ENCODE data around the gene TXNL4A. TPM values are rescaled to one million over a fixed set of nuclear protein-coding genes. Genes with fewer than 3 reads are reported as not detected.

TXNL4A gene
- total and polyA plus RNA-seq, 2 donors (not counting 1 experiment from before 2014, with no cell fraction given) = 38.9 to 67.8 TPM

GRCh38 chr18:79988071-79988450 lies 302 bp downstream of the TXNL4A start:
- H3K36me3 ChIP-seq (replicated peaks in 1 of 2; ENCODE audit: control extremely low read depth in 1 of 2, control insufficient read depth in 1 of 2, extremely low read depth in 1 of 2, insufficient read depth in 2 of 2, low read length in 1 of 2) = peaks cover 0 to 19% of the 10 kb centered on the region in 2 experiments
- H4K20me1 ChIP-seq (ENCODE audit: control insufficient read depth, insufficient read depth, low read length, poor library complexity, severe bottlenecking) = peaks cover 47% of the 10 kb centered on the region
- no peaks in the 10 kb centered on the region for H3K27me3 Mint-ChIP-seq
- peaks cover 36% of the 10 kb centered on the region for H3K4me1 Mint-ChIP-seq
- peaks cover 53% of the 10 kb centered on the region for H3K79me2 ChIP-seq (ENCODE audit: control insufficient read depth, insufficient read depth, low read length)
- peak overlapping the region; percentile 94 for H2AFZ ChIP-seq (ENCODE audit: insufficient read depth, low read depth, low read length, poor library complexity, severe bottlenecking)
- H3K27me3 ChIP-seq (replicated peaks in 1 of 4; ENCODE audit: control extremely low read depth in 1 of 4, control insufficient read depth in 3 of 4, insufficient read depth in 4 of 4, low read length in 3 of 4) = no peaks in the 10 kb centered on the region
- DNase-seq (peak; percentile 85), ATAC-seq (ENCODE audit: low read depth) (peak; percentile 73)
- WGBS (ENCODE audit: insufficient coverage) = under 1% methylated on average over 48 of the region's 48 CpGs
- H3K9me3 ChIP-seq (ENCODE audit: control extremely low read depth in 1 of 3, control insufficient read depth in 2 of 3, insufficient read depth in 1 of 3, low read length in 2 of 3) = no peaks in the 10 kb centered on the region
- ChIA-PET POLR2A (interaction anchor here (2.5 kb wide), 1 partner anchor 46 kb away, joined by 8 read pairs; the partner anchor contains the start of gene RBFA), CTCF (interaction anchor here (1.0 kb wide), 2 partner anchors 25 to 36 kb away, joined by 3 to 4 read pairs; partner anchors contain the start of gene SLC66A2)
- H3K4me1 ChIP-seq (ENCODE audit: control insufficient read depth in 2 of 2, insufficient read depth in 2 of 2, low read length in 2 of 2) = peaks cover 15 to 23% of the 10 kb centered on the region in 2 donors
- H3K27ac ChIP-seq (ENCODE audit: low read length in 2 of 2) = peak overlapping the region; percentile 87 to 94
- no peak for TF ChIP-seq EZH2 (IDR thresholded peaks at IDR 0.05; ENCODE audit: borderline replicate concordance, insufficient read depth, low read depth, low read length, poor library complexity, severe bottlenecking)
- peak; percentile 58 for TF ChIP-seq CTCF (IDR thresholded peaks at IDR 0.05)
- peak overlapping the region; percentile 69 for H3K27ac Mint-ChIP-seq
- H3K9ac ChIP-seq (ENCODE audit: low read length) = peak overlapping the region; percentile 89
- H3K9me3 Mint-ChIP-seq (ENCODE audit: insufficient read depth) = no peaks in the 10 kb centered on the region
- intact Hi-C loops (cut with micrococcal nuclease) = loop anchor here (1.0 to 10.0 kb wide), 5 partner anchors 24 to 157 kb away; partner anchors contain the start of genes HSBP1L1 and SLC66A2
- H3K4me2 ChIP-seq (replicated peaks; ENCODE audit: low read depth, low read length, poor library complexity, severe bottlenecking) = peak overlapping the region; percentile 92
- H3K4me3 Mint-ChIP-seq = peak overlapping the region; percentile 89
- peak overlapping the region; percentile 75 to 91 (median 89) for H3K4me3 ChIP-seq (ENCODE audit: control extremely low read depth in 1 of 5, extremely low read depth in 1 of 5, insufficient read depth in 1 of 5, low read depth in 2 of 5, low read length in 4 of 5)

GRCh38 chr18:79987566-79987965 lies 797 bp downstream of the TXNL4A start:
- ChIA-PET POLR2A (interaction anchor here (2.5 kb wide), 1 partner anchor 46 kb away, joined by 8 read pairs; the partner anchor contains the start of gene RBFA), CTCF (interaction anchor here (1.0 kb wide), 2 partner anchors 24 to 36 kb away, joined by 3 to 4 read pairs; partner anchors contain the start of gene SLC66A2)
- Mint-ChIP-seq H3K27ac (peak overlapping the region; percentile 69), H3K4me3 (peak overlapping the region; percentile 89), H3K27me3 (no peaks in the 10 kb centered on the region), H3K9me3 (ENCODE audit: insufficient read depth) (no peaks in the 10 kb centered on the region), H3K4me1 (peaks cover 39% of the 10 kb centered on the region)
- Histone ChIP-seq H3K79me2 (ENCODE audit: control insufficient read depth, insufficient read depth, low read length) (peaks cover 57% of the 10 kb centered on the region), H3K27ac (ENCODE audit: low read length in 2 of 2) (peak overlapping the region; percentile 87 to 94), H4K20me1 (ENCODE audit: control insufficient read depth, insufficient read depth, low read length, poor library complexity, severe bottlenecking) (peaks cover 52% of the 10 kb centered on the region), H3K9ac (ENCODE audit: low read length) (peak overlapping the region; percentile 89), H3K27me3 (replicated peaks in 1 of 4; ENCODE audit: control extremely low read depth in 1 of 4, control insufficient read depth in 3 of 4, insufficient read depth in 4 of 4, low read length in 3 of 4) (no peaks in the 10 kb centered on the region), H3K9me3 (ENCODE audit: control extremely low read depth in 1 of 3, control insufficient read depth in 2 of 3, insufficient read depth in 1 of 3, low read length in 2 of 3) (no peaks in the 10 kb centered on the region), H3K4me2 (replicated peaks; ENCODE audit: low read depth, low read length, poor library complexity, severe bottlenecking) (peak overlapping the region; percentile 92), H3K36me3 (replicated peaks in 1 of 2; ENCODE audit: control extremely low read depth in 1 of 2, control insufficient read depth in 1 of 2, extremely low read depth in 1 of 2, insufficient read depth in 2 of 2, low read length in 1 of 2) (peaks cover 0 to 21% of the 10 kb centered on the region in 2 experiments), H3K4me1 (ENCODE audit: control insufficient read depth in 2 of 2, insufficient read depth in 2 of 2, low read length in 2 of 2) (peaks cover 15 to 23% of the 10 kb centered on the region in 2 donors), H3K4me3 (ENCODE audit: control extremely low read depth in 1 of 5, extremely low read depth in 1 of 5, insufficient read depth in 1 of 5, low read depth in 2 of 5, low read length in 4 of 5) (peak overlapping the region; percentile 75 to 91 (median 89)), H2AFZ (ENCODE audit: insufficient read depth, low read depth, low read length, poor library complexity, severe bottlenecking) (peak overlapping the region; percentile 94)
- DNase-seq (no peak), ATAC-seq (ENCODE audit: low read depth) (no peak)
- intact Hi-C loops (cut with micrococcal nuclease) = loop anchor here (10.0 kb wide), 1 partner anchor 157 kb away; no protein-coding TSS in a partner anchor
- WGBS (ENCODE audit: insufficient coverage) = 0% methylated on average over 1 of the region's 6 CpGs
- TF ChIP-seq EZH2 (IDR thresholded peaks at IDR 0.05; ENCODE audit: borderline replicate concordance, insufficient read depth, low read depth, low read length, poor library complexity, severe bottlenecking) = no peak
- TF ChIP-seq CTCF (IDR thresholded peaks at IDR 0.05) = no peak

Data from B cell (primary cell).